GM21723 (cell line): Measurements from ENCODE around the gene UBE2D2.
A peak's percentile ranks its signal among the peaks of the same experiment; 100 is the strongest.
"Not testable (repeated sequence)": the region's sequence is repeated elsewhere in the genome, so short reads cannot be mapped to it uniquely, and the experiment has no call there.

ENCODE experiments used
- ATAC-seq: cut with Tn5 transposase; IDR thresholded peaks from one replicate; pipeline ENCODE4 v1.9.1; 2021; ENCODE audit warnings: mild to moderate bottlenecking, moderate library complexity; ENCODE audit not compliant: unreplicated experiment

UBE2D2 gene

DNA sequence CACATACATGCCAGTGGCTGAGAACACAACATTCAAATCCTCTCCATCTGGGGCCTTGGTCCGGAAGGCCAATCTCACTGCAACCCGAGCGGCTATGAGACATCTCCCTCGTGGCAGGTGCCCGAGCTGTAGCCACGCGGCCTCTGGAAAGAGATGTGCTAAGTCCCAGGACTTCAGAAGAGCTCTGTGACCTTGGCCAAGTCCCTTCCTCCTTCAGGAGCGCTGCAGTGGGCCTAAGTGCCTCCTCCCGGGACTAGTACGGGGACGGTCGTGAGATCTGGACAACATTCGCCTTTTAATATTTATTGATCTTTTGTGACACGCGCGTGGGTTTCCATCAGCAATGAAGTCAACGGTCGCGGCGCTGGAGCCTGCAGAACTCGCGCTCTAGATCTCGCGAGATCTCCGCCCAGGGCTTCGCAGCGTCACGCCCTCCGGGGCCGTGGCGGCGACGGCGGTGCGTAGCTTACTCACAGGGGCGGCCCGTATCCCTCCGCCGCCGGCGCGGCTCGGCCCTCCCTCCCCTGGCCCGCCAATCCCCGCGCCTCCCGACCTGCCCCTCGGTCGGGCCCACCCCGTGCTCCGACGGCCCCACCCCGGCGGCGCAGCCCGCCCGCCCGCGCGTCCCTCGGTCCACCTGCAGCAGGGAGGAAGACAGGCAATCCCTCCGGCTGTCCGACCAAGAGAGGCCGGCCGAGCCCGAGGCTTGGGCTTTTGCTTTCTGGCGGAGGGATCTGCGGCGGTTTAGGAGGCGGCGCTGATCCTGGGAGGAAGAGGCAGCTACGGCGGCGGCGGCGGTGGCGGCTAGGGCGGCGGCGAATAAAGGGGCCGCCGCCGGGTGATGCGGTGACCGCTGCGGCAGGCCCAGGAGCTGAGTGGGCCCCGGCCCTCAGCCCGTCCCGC is at the start of gene UBE2D2:
UBE2D2 (plus strand) TSS at position 588 of the 903 bp plus-strand sequence. CDS start 453 bp downstream, outside the sequence.
- peak; percentile 87 for ATAC-seq

DNA sequence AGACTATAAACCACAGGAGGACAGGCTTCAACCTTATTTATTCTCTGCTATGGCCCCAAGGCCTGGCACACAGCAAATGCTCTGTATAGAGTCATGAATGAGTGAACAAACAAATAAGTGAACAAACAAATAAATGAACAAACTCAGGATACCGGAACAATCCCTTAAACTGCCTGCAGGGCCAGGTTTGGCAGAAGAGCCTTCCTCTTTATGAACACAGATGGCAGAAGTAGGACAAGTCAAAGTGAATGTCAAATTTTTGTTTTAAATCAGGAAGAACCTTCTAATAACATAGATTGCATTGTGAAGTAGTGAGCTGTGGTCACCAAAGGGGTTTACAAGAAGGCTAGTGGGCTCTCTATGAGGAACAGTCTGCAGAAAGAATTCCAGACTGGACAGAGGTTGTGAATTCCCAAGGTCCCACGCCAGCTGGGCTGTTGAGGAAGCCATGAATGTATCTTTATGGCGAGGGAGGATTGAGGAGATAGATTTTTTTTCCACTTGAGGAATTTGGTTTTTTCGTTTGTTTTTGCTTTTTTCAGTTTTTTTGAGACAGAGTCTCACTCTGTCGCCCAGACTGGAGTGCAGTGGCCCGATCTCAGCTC is 48.3 kb upstream of the UBE2D2 start:
- ATAC-seq, result no peak

DNA sequence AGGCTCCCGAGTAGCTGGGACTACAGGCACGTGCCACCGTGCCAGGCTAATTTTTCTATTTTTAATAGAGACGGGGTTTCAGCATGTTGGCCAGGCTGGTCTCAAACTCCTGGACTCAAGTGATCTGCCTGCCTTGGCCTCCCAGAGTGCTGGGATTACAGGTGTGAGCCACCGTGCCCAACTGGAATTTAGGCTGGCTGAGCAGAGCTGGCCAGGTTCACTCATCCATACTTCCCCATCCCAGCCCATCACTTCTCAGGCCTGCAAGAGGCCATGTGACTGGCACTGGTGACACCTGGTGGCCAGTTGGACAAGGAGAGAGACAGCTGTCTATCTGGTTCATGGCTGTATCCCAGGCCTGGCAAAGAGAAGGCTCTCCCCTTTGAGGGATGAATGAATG is 47.7 kb upstream of the UBE2D2 start:
- ATAC-seq, result peak; percentile 70

DNA sequence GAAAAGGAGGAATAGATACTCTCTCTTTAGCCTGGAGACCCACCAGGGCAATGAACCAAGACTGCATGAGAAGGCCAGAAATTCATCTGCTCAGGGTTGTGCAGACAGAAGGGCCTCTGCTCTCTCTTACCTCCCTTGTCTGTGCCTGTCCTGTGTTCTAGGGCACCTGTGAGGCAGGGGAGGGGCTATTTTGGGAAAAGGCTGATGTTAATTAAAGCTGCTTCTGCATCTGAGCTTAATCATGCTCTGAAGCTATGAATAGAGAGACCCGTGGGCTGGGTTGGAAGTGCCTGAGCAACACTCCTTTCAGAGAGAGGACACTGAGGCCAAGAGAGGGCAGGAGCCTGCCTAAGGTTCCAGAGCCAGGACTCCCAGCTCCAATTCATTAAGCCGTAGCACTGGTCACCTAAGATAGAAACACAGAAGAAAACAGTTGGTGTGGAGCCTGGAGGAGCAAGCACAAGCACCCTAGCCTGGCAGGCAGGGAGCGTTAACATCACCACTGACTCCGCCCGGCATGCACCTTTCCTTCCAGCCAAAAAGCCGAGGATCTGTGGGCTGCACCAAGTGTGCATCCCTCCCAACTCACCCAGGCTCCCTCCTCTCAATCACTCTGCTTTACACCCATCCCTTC is 47.2 kb upstream of the UBE2D2 start:
- peak; percentile 18 for ATAC-seq

DNA sequence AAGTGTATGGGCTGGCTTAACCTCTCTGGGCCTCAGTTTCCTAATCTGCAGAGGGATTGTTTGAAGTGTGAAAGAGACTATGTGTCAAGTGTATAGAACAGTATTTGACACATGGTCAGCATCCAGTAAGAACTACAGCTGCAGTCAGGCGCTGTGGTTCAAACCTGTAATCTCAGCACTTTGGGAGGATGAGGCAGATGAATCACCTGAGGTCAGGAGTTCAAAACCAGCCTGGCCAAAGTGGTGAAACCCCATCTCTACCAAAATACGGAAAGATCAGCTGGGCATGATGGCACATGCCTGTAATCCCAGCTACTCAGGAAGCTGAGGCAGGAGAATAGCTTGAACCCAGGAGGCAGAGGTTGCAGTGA is 46.7 kb upstream of the UBE2D2 start:
- ATAC-seq, result no peak

DNA sequence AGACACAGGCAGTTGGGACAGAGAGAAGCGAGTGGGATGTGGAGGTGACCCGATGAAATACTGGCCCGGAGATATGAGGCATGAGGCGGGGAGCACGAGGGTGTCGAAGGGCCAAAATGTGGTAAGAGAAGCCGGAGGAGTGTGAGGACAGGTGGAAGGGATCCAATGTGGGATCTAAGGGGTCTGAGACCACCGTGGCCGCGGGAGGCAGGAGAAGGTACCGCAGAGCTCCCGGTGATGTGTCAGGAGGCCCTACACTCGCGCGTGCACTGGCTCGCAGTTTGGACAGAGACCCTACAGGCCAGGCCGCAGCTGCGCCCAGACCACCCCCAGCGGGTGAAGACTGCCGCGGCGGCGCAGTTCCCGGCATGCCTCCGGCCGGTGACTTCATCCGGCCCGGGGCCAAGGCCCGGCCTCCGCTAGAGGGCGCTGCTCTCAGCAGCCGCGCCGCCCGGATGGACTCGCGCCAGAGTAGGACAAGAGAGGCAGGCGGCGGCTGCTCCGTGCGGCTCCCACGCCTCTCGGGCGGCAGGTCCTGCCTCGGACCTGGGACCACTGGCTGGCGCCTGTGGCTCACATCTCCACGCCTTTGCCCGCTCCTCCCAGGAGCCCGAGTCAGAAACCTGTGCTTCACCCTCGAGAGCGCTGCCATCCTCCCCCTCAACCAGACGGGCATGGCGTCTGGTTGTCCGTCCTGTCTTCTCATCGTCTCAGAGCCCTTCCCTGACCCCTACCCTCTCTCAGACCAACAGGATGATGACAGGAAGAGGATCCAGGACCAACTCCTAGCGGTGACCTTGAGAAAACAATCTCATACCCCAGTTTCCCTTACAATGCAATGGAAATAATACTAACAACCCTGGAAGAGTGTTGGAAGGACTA is 43.2 kb upstream of the UBE2D2 start:
- peak; percentile 81 for ATAC-seq

DNA sequence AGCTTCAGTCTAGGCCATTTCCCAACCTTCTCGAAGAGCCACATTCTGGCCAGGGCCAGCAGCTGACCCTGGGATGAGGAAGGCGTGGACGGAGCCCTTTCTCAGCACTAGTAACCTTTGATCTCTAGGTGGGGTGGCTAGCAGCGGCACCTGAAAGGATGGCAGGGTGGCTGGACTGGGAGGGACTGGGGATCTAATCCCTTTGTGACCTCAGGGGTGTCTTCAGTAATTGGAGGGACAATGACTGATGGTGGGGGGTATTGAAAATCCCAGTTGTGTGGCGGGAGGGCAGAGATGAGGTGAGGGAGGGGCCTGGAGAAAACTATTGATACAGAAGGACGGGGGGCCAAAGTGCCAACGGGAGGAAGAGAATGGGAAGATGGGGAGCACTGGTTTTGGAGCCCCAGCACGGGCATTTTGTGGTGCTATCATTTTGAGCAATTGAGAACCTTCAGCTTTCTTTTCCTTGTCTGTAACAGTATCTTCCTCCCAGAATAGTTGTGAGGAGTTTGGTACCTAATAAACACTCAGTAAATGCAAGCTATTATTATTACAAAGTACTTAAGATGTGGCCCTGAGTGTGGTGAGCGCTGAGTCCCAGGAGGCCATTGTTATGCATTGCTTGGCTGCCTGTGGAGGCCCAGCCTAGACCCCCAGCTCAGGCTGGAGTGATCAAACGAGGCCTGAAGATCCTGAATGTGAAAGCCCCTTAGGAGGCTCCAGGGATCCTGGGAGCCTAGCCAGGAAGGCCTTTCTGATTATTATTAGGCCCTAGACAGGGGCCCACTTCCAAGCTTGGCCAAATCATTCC is 37.3 kb upstream of the UBE2D2 start:
- no peak for ATAC-seq

DNA sequence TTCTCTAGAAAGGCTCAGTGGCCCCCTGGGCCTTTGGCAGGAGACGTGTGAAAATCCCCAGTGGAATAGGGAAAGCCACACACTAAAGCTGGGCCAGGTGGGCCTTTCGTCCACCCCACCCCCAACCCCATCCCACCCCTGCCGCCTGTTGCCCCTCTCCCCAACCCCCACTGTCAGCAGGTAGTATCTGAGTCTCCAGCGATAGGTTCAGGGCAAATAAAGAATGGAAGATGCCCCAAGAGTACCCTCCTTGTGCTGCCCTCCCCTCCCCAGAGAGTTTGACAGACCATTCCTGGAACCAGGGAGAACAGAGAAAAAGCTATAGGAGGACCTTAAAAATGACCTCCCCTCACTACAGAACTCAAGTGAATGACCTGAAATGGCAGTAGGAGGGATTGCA is 36.7 kb upstream of the UBE2D2 start:
- ATAC-seq, result no peak

DNA sequence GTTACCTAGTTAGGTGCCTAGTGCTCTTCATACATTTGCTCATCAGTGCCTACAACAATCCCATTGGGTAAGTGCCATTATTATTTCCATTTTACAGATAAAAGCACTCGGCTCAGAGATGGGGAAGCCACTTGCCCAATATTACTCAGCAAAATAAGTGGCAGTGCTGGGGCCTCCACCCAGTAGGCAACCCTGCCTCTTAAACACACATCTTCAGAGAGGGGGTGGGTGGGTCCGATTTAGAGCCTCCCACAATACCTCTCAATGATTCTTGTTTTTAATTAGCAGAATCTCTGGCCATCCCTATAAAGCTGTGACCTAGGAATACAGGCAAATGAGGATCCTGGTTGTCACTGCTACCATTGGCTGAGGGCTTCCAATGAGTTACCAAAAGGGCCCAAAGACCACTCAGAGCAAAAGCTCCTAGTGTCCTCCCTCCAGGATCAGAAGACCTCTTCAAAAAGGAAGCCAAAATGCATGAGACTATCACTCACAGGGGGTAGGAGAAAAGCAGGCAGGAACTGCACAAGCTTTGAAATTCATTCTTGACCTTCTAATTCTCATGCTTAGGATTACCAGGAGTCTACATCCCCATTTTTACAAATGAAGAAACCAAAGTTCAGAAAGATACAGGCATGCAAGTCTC is 36.1 kb upstream of the UBE2D2 start:
- ATAC-seq, result peak; percentile 50

DNA sequence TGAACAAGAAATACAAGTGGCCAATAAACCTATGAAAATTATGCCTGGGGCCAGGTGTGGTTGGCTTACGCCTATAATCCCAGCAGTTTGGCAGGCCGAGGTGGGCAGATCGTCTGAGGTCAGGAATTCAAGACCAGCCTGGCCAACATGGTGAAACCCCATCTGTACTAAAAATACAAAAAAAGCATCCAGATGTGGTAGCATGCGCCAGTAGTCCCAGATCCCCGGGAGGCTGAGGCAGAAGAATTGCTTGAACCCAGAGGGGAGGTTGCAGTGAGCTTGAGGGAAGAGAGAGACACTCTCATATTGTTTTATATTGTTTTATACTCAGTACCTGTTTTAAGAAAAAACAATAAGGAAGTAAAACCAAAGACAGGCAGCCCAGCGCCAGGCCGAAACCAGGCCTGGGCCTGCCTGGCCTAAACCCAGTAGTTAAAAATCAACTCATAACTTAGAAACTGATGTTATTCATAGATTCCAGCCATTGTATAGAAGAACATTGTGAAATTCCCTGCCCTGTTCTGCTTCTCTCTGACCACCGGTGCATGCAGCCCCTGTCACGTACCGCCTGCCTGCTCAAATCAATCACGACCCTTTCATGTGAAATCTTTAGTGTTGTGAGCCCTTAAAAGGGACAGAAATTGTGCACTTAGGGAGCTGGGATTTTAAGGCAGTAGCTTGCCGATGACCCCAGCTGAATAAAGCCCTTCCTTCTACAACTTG is 35.4 kb upstream of the UBE2D2 start:
- ATAC-seq, result peak; percentile 38

DNA sequence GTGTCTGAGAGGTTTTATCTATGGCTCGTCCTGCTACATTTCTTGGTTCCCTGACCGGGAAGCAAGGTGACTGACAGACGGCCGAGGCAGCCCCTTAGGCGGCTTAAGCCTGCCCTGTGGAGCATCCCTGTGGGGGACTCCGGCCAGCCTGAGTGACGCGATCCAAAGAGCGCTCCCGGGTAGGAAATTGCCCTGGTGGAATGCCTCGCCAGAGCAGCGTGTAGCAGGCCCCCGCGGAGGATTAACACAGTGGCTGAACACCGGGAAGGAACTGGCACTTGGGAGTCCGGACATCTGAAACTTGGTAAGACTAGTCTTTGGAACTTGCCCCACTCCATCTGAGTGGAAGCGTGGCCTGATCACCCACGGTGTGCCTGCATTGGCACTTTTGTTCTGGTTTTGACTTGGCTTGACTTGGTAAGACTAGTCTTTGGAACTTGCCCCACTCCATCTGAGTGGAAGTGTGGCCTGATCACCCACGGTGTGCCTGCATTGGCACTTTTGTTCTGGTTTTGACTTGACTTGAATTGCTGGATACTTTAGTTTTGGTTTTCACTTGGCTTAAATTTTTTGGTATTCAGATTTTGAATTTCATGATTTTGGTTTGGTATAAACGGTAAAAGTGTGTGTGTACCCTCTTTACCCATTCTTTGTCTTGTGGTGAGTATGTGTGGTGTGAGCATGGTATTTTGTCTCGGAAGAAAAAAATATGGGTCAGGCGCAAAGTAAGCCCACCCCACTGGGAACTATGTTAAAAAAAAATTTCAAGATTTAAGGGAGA is 34.6 kb upstream of the UBE2D2 start:
- ATAC-seq, result not testable (repeated sequence)

DNA sequence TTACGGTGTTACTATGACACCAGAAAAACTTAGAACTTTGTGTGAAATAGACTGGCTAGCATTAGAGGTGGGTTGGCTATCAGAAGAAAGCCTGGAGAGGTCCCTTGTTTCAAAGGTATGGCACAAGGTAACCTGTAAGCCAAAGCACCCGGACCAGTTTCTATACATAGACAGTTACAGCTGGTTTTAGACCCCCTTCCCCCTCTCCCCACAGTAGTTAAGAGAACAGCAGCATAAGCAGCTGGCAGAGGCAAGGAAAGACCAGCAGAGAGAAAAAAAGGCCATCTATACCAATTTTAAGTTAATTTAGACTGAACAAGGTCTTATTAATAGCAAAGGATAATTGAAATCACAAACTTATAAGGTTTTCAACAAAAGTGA is 34.1 kb upstream of the UBE2D2 start:
- not testable (repeated sequence) for ATAC-seq

DNA sequence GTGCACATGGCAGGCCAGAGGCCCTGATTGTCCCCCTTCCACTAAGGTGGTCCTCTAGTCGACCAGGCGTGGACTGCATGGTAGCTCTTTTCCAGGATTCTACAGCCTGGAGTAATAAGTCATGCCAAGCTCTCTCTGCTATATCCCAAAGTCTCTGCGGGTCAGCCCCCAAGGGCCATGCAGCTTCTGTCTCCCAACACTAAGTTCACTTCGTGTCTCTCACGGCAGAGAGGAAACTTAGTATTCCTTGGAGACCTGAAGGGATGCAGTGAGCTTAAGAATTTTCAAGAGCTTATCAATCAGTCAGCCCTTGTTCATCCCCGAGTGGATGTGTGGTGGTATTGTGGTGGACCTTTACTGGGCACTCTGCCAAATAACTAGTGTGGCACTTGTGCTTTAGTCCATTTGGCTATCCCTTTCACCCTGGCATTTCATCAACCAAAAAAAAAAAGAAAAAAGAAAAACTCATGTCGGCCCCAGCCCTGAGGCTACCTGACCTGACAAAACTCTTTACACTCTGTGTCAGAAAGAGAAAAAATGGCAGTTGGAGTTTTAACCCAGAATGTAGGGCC is 33.2 kb upstream of the UBE2D2 start:
- not testable (repeated sequence) for ATAC-seq

DNA sequence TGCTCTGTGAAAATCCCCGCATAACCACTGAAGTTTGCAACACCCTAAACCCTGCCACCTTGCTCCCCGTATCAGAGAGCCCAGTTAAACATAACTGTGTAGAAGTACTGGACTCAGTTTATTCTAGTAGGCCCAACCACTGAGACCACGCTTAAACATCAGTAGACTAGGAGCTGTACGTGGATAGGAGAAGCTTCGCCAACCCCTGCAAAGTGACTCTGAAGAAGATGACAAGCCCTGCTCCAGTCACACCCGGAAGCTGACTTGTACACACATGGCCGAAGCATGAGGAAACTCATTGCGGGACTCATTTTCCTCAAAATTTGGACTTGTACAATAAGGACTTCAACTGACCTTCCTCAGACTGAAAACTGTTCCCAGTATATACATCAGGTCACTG is 32.4 kb upstream of the UBE2D2 start:
- ATAC-seq, result not testable (repeated sequence)

DNA sequence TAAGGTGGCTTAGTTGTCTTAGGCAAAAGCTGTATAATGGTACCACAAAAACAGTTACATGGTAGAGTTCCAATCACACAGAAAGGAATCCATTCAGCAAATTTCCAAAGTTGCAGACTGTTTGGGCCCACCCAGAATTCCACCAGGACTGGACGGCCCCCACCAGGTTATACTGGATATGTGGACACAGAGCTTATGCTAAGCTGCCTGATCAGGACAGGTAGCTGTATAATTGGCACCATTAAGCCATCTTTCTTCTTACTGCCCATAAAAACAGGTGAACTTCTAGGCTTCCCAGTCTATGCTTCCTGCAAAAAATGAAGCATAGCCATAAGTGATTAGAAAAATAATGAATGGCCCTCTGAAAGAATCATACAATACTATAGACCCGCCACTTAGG is 31.1 kb upstream of the UBE2D2 start:
- ATAC-seq, result not testable (repeated sequence)

DNA sequence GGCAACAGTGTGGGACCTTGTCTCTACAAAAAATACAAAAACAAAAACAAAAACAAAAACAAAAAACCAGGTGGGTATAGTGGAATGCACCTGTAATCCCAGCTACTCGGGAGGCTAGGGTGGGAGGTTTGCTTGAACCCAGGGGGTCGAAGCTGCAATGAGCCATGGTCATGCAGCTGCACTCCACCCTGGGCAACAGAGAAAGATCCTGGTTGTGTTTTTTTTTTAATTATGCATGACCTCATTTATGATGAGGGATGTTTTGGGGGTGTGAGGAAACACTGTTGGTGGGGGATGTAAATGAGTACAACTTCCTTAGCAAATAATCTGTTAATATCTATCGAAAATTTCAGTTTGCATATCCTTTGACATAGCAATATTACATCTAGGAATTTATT is 29.4 kb upstream of the UBE2D2 start:
- ATAC-seq, result no peak

DNA sequence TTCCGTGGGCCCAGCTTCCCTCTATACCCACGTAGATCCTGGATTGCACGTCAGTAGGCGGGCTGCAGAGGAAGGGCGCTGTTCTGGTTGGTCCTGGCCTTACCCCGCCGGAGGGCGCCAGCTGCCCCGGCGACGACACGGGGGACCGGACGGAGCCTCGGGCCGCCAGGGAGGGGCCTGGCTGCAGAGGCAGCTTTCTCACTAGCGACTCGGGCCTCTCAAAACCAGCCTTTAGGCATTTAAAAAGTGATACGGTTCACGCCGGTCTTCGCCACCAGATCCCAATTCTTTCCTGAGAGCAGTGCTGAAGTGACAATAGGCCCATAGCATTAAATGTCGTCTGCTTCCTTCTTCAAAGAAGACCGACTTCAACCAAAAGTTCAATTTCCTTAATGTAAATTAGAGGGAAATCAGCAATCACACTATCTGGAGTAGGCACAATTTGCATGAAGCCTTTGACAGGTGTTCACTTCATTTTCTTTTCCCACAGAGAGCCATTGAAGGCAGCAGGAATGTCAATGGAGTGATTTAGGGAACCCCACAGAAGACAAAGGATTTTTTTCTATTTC is 17.6 kb upstream of the UBE2D2 start:
- ATAC-seq, result peak; percentile 89
